ENCODE data around the gene FBXL7. TPM values are rescaled to one million over a fixed set of nuclear protein-coding genes. Genes with fewer than 3 reads are reported as not detected.

FBXL7 gene
- total RNA-seq, 1 experiment from 2014 or later, result not detected

- intact Hi-C loops (cut with micrococcal nuclease; ENCODE audit: unreplicated experiment), result no loop called here
- ChIA-PET CTCF (no interaction called here), POLR2A (no interaction called here)
- in situ Hi-C loops (cut with HindIII; ENCODE audit: low pct_unique_long_range_greater_than_20kb, low sequenced_read_pairs), result no loop called here
- Histone ChIP-seq H3K4me3 (ENCODE audit: low read depth in 2 of 2, low read length in 2 of 2) (no peak overlapping the region), H3K9me3 (ENCODE audit: control insufficient read depth, insufficient read depth, low read depth, low read length) (no peaks in the 10 kb centered on the region), H3K27ac (ENCODE audit: low read length) (no peak overlapping the region), H3K4me1 (ENCODE audit: control insufficient read depth, insufficient read depth, low read length) (no peaks in the 10 kb centered on the region), H3K36me3 (ENCODE audit: control insufficient read depth, insufficient read depth, low read length) (no peaks in the 10 kb centered on the region), H3K27me3 (ENCODE audit: control insufficient read depth, insufficient read depth, low read length) (no peaks in the 10 kb centered on the region)
- BruUV-seq (replicated peaks), result no TSS peak
- ATAC-seq (no peak), DNase-seq (ENCODE audit: low read depth, low spot score) (no peak)
- TF ChIP-seq TCF7L2 (IDR thresholded peaks at IDR 0.05; ENCODE audit: low read depth, low read length) (no peak), SIN3A (IDR thresholded peaks at IDR 0.05; ENCODE audit: borderline replicate concordance, insufficient read depth, low read depth, low read length) (no peak), REST (IDR thresholded peaks at IDR 0.05; ENCODE audit: insufficient read depth in 1 of 2, low read depth in 2 of 2, low read length in 1 of 2) (no peak), CTCF (IDR thresholded peaks at IDR 0.05) (no peak), POLR2AphosphoS5 (IDR thresholded peaks at IDR 0.05; ENCODE audit: low read depth, low read length) (no peak)
These were observed 10.3 kb upstream of the FBXL7 start for GRCh38 chr5:15489571-15490235.

GRCh38 chr5:15492545-15492944 is 7.4 kb upstream of the FBXL7 start:
- CTCF ChIA-PET, result no interaction called here
- ATAC-seq, result no peak

More at GRCh38 chr5:15492545-15492944, 7.4 kb upstream of the FBXL7 start:
- Histone ChIP-seq H3K36me3 (ENCODE audit: control insufficient read depth, insufficient read depth, low read length) (no peaks in the 10 kb centered on the region), H3K27me3 (ENCODE audit: control insufficient read depth, insufficient read depth, low read length) (no peaks in the 10 kb centered on the region), H3K4me3 (ENCODE audit: low read depth in 2 of 2, low read length in 2 of 2) (no peak overlapping the region), H3K27ac (ENCODE audit: low read length) (no peak overlapping the region), H3K9me3 (ENCODE audit: control insufficient read depth, insufficient read depth, low read depth, low read length) (no peaks in the 10 kb centered on the region), H3K4me1 (ENCODE audit: control insufficient read depth, insufficient read depth, low read length) (no peaks in the 10 kb centered on the region)
- TF ChIP-seq TCF7L2 (IDR thresholded peaks at IDR 0.05; ENCODE audit: low read depth, low read length), result no peak
- no peak for TF ChIP-seq CTCF (IDR thresholded peaks at IDR 0.05)
- no peak for TF ChIP-seq SIN3A (IDR thresholded peaks at IDR 0.05; ENCODE audit: borderline replicate concordance, insufficient read depth, low read depth, low read length)
- TF ChIP-seq REST (IDR thresholded peaks at IDR 0.05; ENCODE audit: insufficient read depth in 1 of 2, low read depth in 2 of 2, low read length in 1 of 2), result no peak
- TF ChIP-seq POLR2AphosphoS5 (IDR thresholded peaks at IDR 0.05; ENCODE audit: low read depth, low read length), result no peak
- POLR2A ChIA-PET, result no interaction called here
- intact Hi-C loops (cut with micrococcal nuclease; ENCODE audit: unreplicated experiment) (no loop called here), in situ Hi-C loops (cut with HindIII; ENCODE audit: low pct_unique_long_range_greater_than_20kb, low sequenced_read_pairs) (no loop called here)
- no TSS peak for BruUV-seq (replicated peaks)
- no peak for DNase-seq (ENCODE audit: low read depth, low spot score)

Data from Panc1 (cell line).